T-helper 17 cell (primary cell): ENCODE results near the gene AKAP13. TPM values are rescaled to one million over a fixed set of nuclear protein-coding genes. Genes with fewer than 3 reads are reported as not detected.
"Not testable (repeated sequence)": the region's sequence is repeated elsewhere in the genome, so short reads cannot be mapped to it uniquely, and the experiment has no call there.

Source experiments
- ATAC-seq: fragments of 150-1000 bp; cut with Tn5 transposase; 2 replicates; pipeline ENCODE4 v1.10.0; 2021; ENCODE audit warnings: mild to moderate bottlenecking, moderate library complexity
- DNase-seq, 3 donors: peaks; one replicate each; pipeline versions ENCODE4 v3.0.0 to v3.0.0-alpha.2; 2020 to 2021
- H3K9me3 ChIP-seq: one replicate; pipeline ENCODE4 v1.7.0; 2013; ENCODE audit warnings: low read length, mild to moderate bottlenecking; ENCODE audit not compliant: control insufficient read depth, poor library complexity, severe bottlenecking
- H3K27ac Mint-ChIP-seq: one replicate; pipeline ENCODE4 v1.8.0; 2022; ENCODE audit warnings: mild to moderate bottlenecking, moderate library complexity, mixed read lengths
- H3K27me3 Mint-ChIP-seq: one replicate; pipeline ENCODE4 v1.8.0; 2022; ENCODE audit warnings: mixed read lengths
- H3K36me3 Mint-ChIP-seq: one replicate; pipeline ENCODE4 v1.8.0; 2022; ENCODE audit warnings: low read depth, mixed read lengths
- H3K4me1 Mint-ChIP-seq: one replicate; pipeline ENCODE4 v1.8.0; 2022; ENCODE audit warnings: mild to moderate bottlenecking, mixed read lengths
- H3K4me3 Mint-ChIP-seq: one replicate; pipeline ENCODE4 v1.8.0; 2022; ENCODE audit warnings: mild to moderate bottlenecking, moderate library complexity, mixed read lengths
- total RNA-seq, 4 donors: library from RNA in 2 of 4; stranded (reverse) in 2 of 4; gene quantifications; one replicate each; pipeline ENCODE4 v1.2.3 and lab custom pipeline; 2022 to 2026

Gene AKAP13
- total RNA-seq, 2 donors from 2014 or later: 426 to 437 TPM

GRCh38 chr15:85792102-85792731 is 411.8 kb downstream of the AKAP13 start:
- ATAC-seq: no peak
- DNase-seq: no peak
- H3K4me1 Mint-ChIP-seq: peaks cover 41% of the 10 kb centered on the region
- no peaks in the 10 kb centered on the region for H3K27me3 Mint-ChIP-seq
- no peaks in the 10 kb centered on the region for H3K36me3 Mint-ChIP-seq
- H3K4me3 Mint-ChIP-seq: peak overlapping the region; percentile 92
- no peaks in the 10 kb centered on the region for H3K9me3 ChIP-seq
- peak overlapping the region; percentile 84 for H3K27ac Mint-ChIP-seq

- H3K9me3 ChIP-seq: no peaks in the 10 kb centered on the region
- Mint-ChIP-seq H3K27me3 (no peaks in the 10 kb centered on the region), H3K36me3 (no peaks in the 10 kb centered on the region), H3K4me3 (peak overlapping the region; percentile 92), H3K27ac (peak overlapping the region; percentile 84), H3K4me1 (peaks cover 37% of the 10 kb centered on the region)
- DNase-seq (no peak), ATAC-seq (no peak)
Measured at GRCh38 chr15:85792912-85793590, 412.6 kb downstream of the AKAP13 start.

GRCh38 chr15:85793641-85794597 is 413.5 kb downstream of the AKAP13 start:
- ATAC-seq (peak; percentile 36), DNase-seq (peak in 2 of 3 donors; percentile 19 to 22)
- Mint-ChIP-seq H3K27ac (peak overlapping the region; percentile 84), H3K4me1 (peaks cover 40% of the 10 kb centered on the region), H3K4me3 (peak overlapping the region; percentile 92), H3K27me3 (peaks cover 7% of the 10 kb centered on the region), H3K36me3 (no peaks in the 10 kb centered on the region)
- H3K9me3 ChIP-seq: no peaks in the 10 kb centered on the region

GRCh38 chr15:85794598-85795336 is 414.4 kb downstream of the AKAP13 start, which contains the start of gene KLHL25:
Gene KLHL25, minus strand, starts transcription at chr15:85794925. Its CDS starts 25,115 bp downstream, at chr15:85769810.
- Mint-ChIP-seq H3K4me1 (peaks cover 40% of the 10 kb centered on the region), H3K27ac (peak within 1 kb of the TSS; percentile 84), H3K4me3 (peak within 1 kb of the TSS; percentile 92), H3K27me3 (peaks cover 11% of the 10 kb centered on the region), H3K36me3 (peaks cover 3% of the 10 kb centered on the region)
- ATAC-seq: peak; percentile 96
- H3K9me3 ChIP-seq: no peaks in the 10 kb centered on the region
- DNase-seq: peak; percentile 85 to 91 (median 87)

GRCh38 chr15:85795337-85796305 is 415.2 kb downstream of the AKAP13 start:
- H3K9me3 ChIP-seq: no peaks in the 10 kb centered on the region
- no peak for ATAC-seq
- Mint-ChIP-seq H3K36me3 (peaks cover 3% of the 10 kb centered on the region), H3K4me1 (peaks cover 36% of the 10 kb centered on the region), H3K27ac (peak overlapping the region; percentile 84), H3K4me3 (peak overlapping the region; percentile 92), H3K27me3 (peaks cover 19% of the 10 kb centered on the region)
- DNase-seq: no peak

- not testable (repeated sequence) for H3K36me3 Mint-ChIP-seq, H3K27ac Mint-ChIP-seq, ATAC-seq, DNase-seq, H3K9me3 ChIP-seq, H3K4me3 Mint-ChIP-seq
- Mint-ChIP-seq H3K4me1 (peaks cover 33% of the 10 kb centered on the region), H3K27me3 (peaks cover 19% of the 10 kb centered on the region)
Measured at GRCh38 chr15:85796371-85796770, 416.0 kb downstream of the AKAP13 start.
